Neural cell (in vitro differentiated cells): ENCODE measurements around the gene CRADD.
A peak's percentile ranks its signal among the peaks of the same experiment; 100 is the strongest.

Experiments used
- CTCF ChIP-seq: fragments of 450-650 bp; IDR thresholded peaks from 2 replicates; pipeline ENCODE4 v1.5.1; 2014; ENCODE audit warnings: antibody characterized with exemption, mild to moderate bottlenecking, moderate library complexity; ENCODE audit not compliant: poor library complexity, severe bottlenecking
- EZH2 ChIP-seq: fragments of 200-600, 300-800 bp; shearing (Covaris generic), sonication (generic); IDR thresholded peaks from 2 replicates; pipeline ENCODE4 v1.6.1; 2014; ENCODE audit warnings: antibody characterized with exemption, low read length, borderline replicate concordance, mild to moderate bottlenecking; ENCODE audit not compliant: insufficient read depth, poor library complexity, severe bottlenecking
- POLR2AphosphoS5 ChIP-seq: IDR thresholded peaks from 2 replicates; pipeline ENCODE4 v1.6.1; 2012
- TAF1 ChIP-seq: IDR thresholded peaks from 2 replicates; pipeline ENCODE4 v1.6.1; 2012; ENCODE audit warnings: low read depth

DNA sequence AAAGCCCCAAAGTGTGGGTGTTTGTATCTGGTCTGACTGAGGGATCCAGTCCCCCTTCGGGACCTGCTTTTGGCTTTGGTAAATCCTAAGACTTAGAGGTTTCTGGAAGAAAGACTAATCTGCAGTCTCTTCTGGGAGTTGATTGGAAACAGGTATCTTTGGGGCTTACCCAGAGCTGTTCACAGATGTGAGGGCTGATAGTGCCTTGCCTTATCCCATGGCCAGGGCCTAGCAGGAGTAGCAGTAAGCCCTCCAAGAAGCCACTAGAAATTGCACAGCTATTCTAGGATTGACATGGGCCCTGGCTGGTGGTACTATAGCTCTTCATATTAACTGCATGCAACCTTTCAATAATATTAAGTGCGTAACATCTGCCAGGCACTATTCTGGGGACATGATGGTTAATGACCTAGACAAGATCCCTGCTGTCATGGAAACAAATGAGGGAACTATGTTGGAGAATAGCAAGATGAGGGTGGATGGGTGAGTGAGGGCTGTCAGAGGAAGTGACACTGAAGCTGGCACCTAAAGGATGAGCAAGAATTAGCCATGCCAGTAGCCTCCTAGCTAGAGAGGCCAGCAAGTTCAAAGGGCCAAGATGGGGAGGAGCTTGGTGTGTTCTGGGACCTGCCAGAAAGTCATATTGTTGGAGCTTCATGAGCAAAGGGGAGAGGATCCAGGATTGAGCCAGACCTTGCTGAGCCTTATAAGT lies 71.7 kb downstream of the CRADD start:
- TF ChIP-seq CTCF (no peak), POLR2AphosphoS5 (peak; percentile 32), EZH2 (no peak), TAF1 (no peak)
